HCT116 (cell line): ENCODE measurements around the gene KBTBD2. TPM values are rescaled to one million over a fixed set of nuclear protein-coding genes. Genes with fewer than 3 reads are reported as not detected.
A peak's percentile ranks its signal among the peaks of the same experiment; 100 is the strongest.
"Not testable (repeated sequence)": the region's sequence is repeated elsewhere in the genome, so short reads cannot be mapped to it uniquely, and the experiment has no call there.

ENCODE experiments used
- ATAC-seq: fragments of 200-7000 bp; cut with Tn5 transposase; 2 replicates; pipeline ENCODE4 v1.9.1; 2020; ENCODE audit warnings: mild to moderate bottlenecking, moderate library complexity
- BruUV-seq: library from RNA; stranded (reverse); fragments of 400-500 nt; replicated peaks from 2 replicates; lab custom pipeline; 2021; lab: Mats Ljungman, UMichigan
- CTCF ChIA-PET: fragments of 300-600 bp; sonication (Branson Sonifier 250); formaldehyde crosslinking; loops from one replicate; lab custom pipeline; 2021; ENCODE audit warnings: antibody characterized with exemption; lab: Charles Lee
- POLR2A ChIA-PET: fragments of 300-600, 350-600 bp; sonication (Branson Sonifier 250); formaldehyde crosslinking; loops from one replicate; lab custom pipeline; 2021; ENCODE audit warnings: antibody characterized with exemption; lab: Charles Lee
- RAD21 ChIA-PET, 2 experiments: fragments of 300-600 bp; sonication (Branson Sonifier 250); formaldehyde crosslinking; loops; one replicate each; lab custom pipeline; 2023; ENCODE audit warnings: low total read pairs in 2 of 2; ENCODE audit not compliant: uncharacterized antibody in 2 of 2, unreplicated experiment in 2 of 2, low non-redundant PET in 1 of 2; lab: Charles Lee
- DNase-seq: peaks from one replicate; pipeline ENCODE4 v3.0.0-alpha.2; 2010; ENCODE audit warnings: low read depth, low spot score
- H2AFZ ChIP-seq: fragments of 200-600 bp; shearing (Covaris generic), sonication (generic); 2 replicates; pipeline ENCODE4 v1.6.1; 2017; ENCODE audit warnings: low read depth, mixed run types, mixed read lengths, antibody characterized with exemption, low read length; ENCODE audit not compliant: poor library complexity, severe bottlenecking
- H3K27ac ChIP-seq: 2 replicates; pipeline ENCODE4 v1.5.1; 2012; ENCODE audit warnings: low read depth, low read length
- H3K27me3 ChIP-seq: fragments of 200-600 bp; sonication (generic); 2 replicates; pipeline ENCODE4 v1.6.1; 2016; ENCODE audit warnings: mixed run types, low read length, mixed read lengths; ENCODE audit not compliant: insufficient read depth
- H3K36me3 ChIP-seq, 2 experiments: fragments of 200-500 bp in 1 of 2; fragments of 200-600 bp in 1 of 2; sonication (Bioruptor generic) in 1 of 2; sonication (generic) in 1 of 2; 2 replicates each; pipeline versions ENCODE4 v1.5.1 to v1.6.1; 2014 to 2016; ENCODE audit warnings: low read length in 2 of 2, inconsistent platforms in 1 of 2, mixed read lengths in 1 of 2, mixed run types in 1 of 2; ENCODE audit not compliant: insufficient read depth in 2 of 2, control insufficient read depth in 1 of 2
- H3K4me1 ChIP-seq, 2 experiments: fragments of 200-600 bp in 1 of 2; sonication (generic) in 1 of 2; 2 replicates each; pipeline versions ENCODE4 v1.5.1 to v1.6.1; 2012 to 2017; ENCODE audit warnings: low read length in 2 of 2, inconsistent platforms in 1 of 2, mild to moderate bottlenecking in 1 of 2, mixed read lengths in 1 of 2, mixed run types in 1 of 2, moderate library complexity in 1 of 2; ENCODE audit not compliant: insufficient read depth in 2 of 2, control insufficient read depth in 1 of 2
- H3K4me2 ChIP-seq: fragments of 200-600 bp; sonication (generic); 2 replicates; pipeline ENCODE4 v1.6.1; 2017; ENCODE audit warnings: mixed run types, low read length, mixed read lengths
- H3K4me3 ChIP-seq, 2 experiments: fragments of 200-600 bp in 1 of 2; sonication (generic) in 1 of 2; replicated peaks in 1 of 2; 2 replicates each; pipeline ENCODE4 v1.5.1; 2011 to 2016; ENCODE audit warnings: low read length in 2 of 2, control low read depth in 1 of 2, low read depth in 1 of 2, mild to moderate bottlenecking in 1 of 2, mixed read lengths in 1 of 2, mixed run types in 1 of 2
- H3K79me2 ChIP-seq: fragments of 200-600 bp; sonication (generic); 2 replicates; pipeline ENCODE4 v1.6.1; 2017; ENCODE audit warnings: mild to moderate bottlenecking, mixed run types, low read length, moderate library complexity, mixed read lengths; ENCODE audit not compliant: insufficient read depth
- H3K9ac ChIP-seq: fragments of 200-600 bp; sonication (generic); 2 replicates; pipeline ENCODE4 v1.6.1; 2016; ENCODE audit warnings: low read length, mixed read lengths
- H3K9me2 ChIP-seq: fragments of 200-600 bp; sonication (generic), shearing (Covaris generic); 2 replicates; pipeline ENCODE4 v1.6.1; 2017; ENCODE audit warnings: mixed run types, mild to moderate bottlenecking, moderate library complexity; ENCODE audit not compliant: insufficient read depth
- H3K9me3 ChIP-seq, 2 experiments: fragments of 200-500 bp in 1 of 2; fragments of 200-600 bp in 1 of 2; sonication (Bioruptor generic) in 1 of 2; sonication (generic) in 1 of 2; 2 replicates each; pipeline ENCODE4 v1.6.1; 2014 to 2017; ENCODE audit warnings: low read length in 2 of 2, mixed read lengths in 2 of 2, inconsistent platforms in 1 of 2, low read depth in 1 of 2, mild to moderate bottlenecking in 1 of 2, mixed run types in 1 of 2, moderate library complexity in 1 of 2; ENCODE audit not compliant: control insufficient read depth in 1 of 2, insufficient read depth in 1 of 2
- H4K20me1 ChIP-seq: fragments of 200-600 bp; sonication (generic), shearing (Covaris generic); 2 replicates; pipeline ENCODE4 v1.6.1; 2017; ENCODE audit warnings: mixed run types, mild to moderate bottlenecking, moderate library complexity; ENCODE audit not compliant: insufficient read depth
- CBX3 ChIP-seq: IDR thresholded peaks from 2 replicates; pipeline ENCODE4 v1.6.1; 2012; ENCODE audit warnings: low read depth
- CEBPB ChIP-seq: IDR thresholded peaks from 2 replicates; pipeline ENCODE4 v1.6.1; 2012; ENCODE audit warnings: low read depth
- EGR1 ChIP-seq: IDR thresholded peaks from 2 replicates; pipeline ENCODE4 v1.6.1; 2012; ENCODE audit warnings: low read depth
- ELF1 ChIP-seq: IDR thresholded peaks from 2 replicates; pipeline ENCODE4 v1.6.1; 2012; ENCODE audit warnings: low read depth, borderline replicate concordance
- EZH2 ChIP-seq: fragments of 200-600 bp; sonication (generic); IDR thresholded peaks from 2 replicates; pipeline ENCODE4 v1.6.1; 2017; ENCODE audit warnings: antibody characterized with exemption, mixed run types
- EZH2phosphoT487 ChIP-seq: fragments of 200-600 bp; IDR thresholded peaks from 2 replicates; pipeline ENCODE4 v1.6.1; 2018; ENCODE audit warnings: antibody characterized with exemption, borderline replicate concordance
- FOSL1 ChIP-seq: IDR thresholded peaks from 2 replicates; pipeline ENCODE4 v1.6.1; 2012; ENCODE audit warnings: low read depth
- JUND ChIP-seq: IDR thresholded peaks from 2 replicates; pipeline ENCODE4 v1.6.1; 2012
- POLR2A ChIP-seq: IDR thresholded peaks from 2 replicates; pipeline ENCODE4 v1.7.0; 2011; ENCODE audit warnings: borderline replicate concordance; ENCODE audit not compliant: insufficient read depth, insufficient read length; ENCODE audit errors: extremely low read depth
- POLR2AphosphoS5 ChIP-seq: IDR thresholded peaks from 2 replicates; pipeline ENCODE4 v1.6.1; 2011; ENCODE audit warnings: mild to moderate bottlenecking, low read depth, low read length, moderate library complexity
- SIN3A ChIP-seq: IDR thresholded peaks from 2 replicates; pipeline ENCODE4 v1.6.1; 2012; ENCODE audit warnings: low read depth
- SP1 ChIP-seq: IDR thresholded peaks from 2 replicates; pipeline ENCODE4 v1.6.1; 2012; ENCODE audit warnings: low read depth
- SRF ChIP-seq: IDR thresholded peaks from 2 replicates; pipeline ENCODE4 v1.6.1; 2012; ENCODE audit warnings: low read depth
- YY1 ChIP-seq: IDR thresholded peaks from 2 replicates; pipeline ENCODE4 v1.6.1; 2011; ENCODE audit warnings: low read length, low read depth, moderate library complexity, mild to moderate bottlenecking; ENCODE audit not compliant: insufficient replicate concordance; ENCODE audit errors: extremely low read depth
- ZBTB33 ChIP-seq: IDR thresholded peaks from 2 replicates; pipeline ENCODE4 v1.6.1; 2011; ENCODE audit warnings: mild to moderate bottlenecking, low read length, moderate library complexity; ENCODE audit not compliant: insufficient replicate concordance; ENCODE audit errors: extremely low read depth
- ZFX ChIP-seq: fragments of 450-650 bp; IDR thresholded peaks from 2 replicates; pipeline ENCODE4 v1.6.1; 2017
- ZNF274 ChIP-seq: fragments of 200-500 bp; sonication (Bioruptor generic); IDR thresholded peaks from 2 replicates; pipeline ENCODE4 v1.6.1; 2014; ENCODE audit warnings: mild to moderate bottlenecking, low read depth, low read length, inconsistent platforms
- intact Hi-C: fragments of 100-400 bp; cut with micrococcal nuclease; formaldehyde crosslinking; loops from 2 replicates; pipeline ENCODE4 v1.10.0; 2022
- total RNA-seq: library from RNA; stranded (reverse); gene quantifications from one replicate; pipeline ENCODE4 v1.2.1, GENCODE V29; 2021; ENCODE audit not compliant: unreplicated experiment
- TF ChIP-seq, protein P1 (sequence below): IDR thresholded peaks from 2 replicates; pipeline ENCODE4 v1.6.1; 2012; ENCODE audit warnings: low read depth
- TF ChIP-seq, protein P2 (sequence below): IDR thresholded peaks from 2 replicates; pipeline ENCODE4 v1.6.1; 2012

Gene KBTBD2
- total RNA-seq, 1 experiment from 2014 or later = 29.0 TPM

DNA sequence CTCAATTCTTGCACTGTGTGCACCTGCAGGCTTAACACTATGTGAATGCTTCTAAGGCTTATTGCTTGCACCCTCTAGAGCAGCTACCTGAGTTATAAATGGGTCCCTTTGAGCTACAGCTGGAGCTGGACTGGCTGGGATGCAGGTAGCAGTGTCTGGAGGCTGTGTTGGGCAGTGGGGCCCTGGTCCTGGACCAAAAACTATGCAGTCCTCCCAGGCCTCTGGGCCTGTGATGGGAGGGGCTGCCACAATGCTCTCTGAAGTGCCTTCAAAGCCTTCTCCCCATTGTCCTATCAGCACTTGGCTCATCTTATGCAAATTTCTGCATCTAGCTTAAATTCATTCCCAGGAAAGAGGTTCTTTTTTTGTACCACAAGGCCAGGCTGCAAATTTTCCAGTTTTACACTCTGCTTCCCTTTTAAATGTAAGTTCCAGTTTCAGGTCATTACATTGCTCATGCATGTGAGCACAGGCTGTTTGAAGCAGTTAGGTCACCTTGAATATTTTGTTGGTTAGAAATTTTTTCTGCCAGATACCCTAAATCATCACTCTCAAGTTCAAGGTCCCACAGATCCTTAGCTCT, 26.0 kb downstream of the KBTBD2 start:
- H3K9me2 ChIP-seq = no peaks in the 10 kb centered on the region
- no peaks in the 10 kb centered on the region for H3K27me3 ChIP-seq
- ATAC-seq = no peak
- no peak overlapping the region for H3K9ac ChIP-seq
- no peaks in the 10 kb centered on the region for H3K4me1 ChIP-seq
- ChIA-PET RAD21 (no interaction called here), POLR2A (no interaction called here), CTCF (no interaction called here)
- no peak overlapping the region for H2AFZ ChIP-seq
- H3K4me3 ChIP-seq = no peak overlapping the region
- H3K9me3 ChIP-seq = no peaks in the 10 kb centered on the region
- H3K4me2 ChIP-seq = no peak overlapping the region
- DNase-seq = no peak
- intact Hi-C loops = no loop called here
- no peaks in the 10 kb centered on the region for H4K20me1 ChIP-seq
- no peaks in the 10 kb centered on the region for H3K79me2 ChIP-seq
- TF ChIP-seq EZH2phosphoT487 (no peak), EZH2 (no peak), JUND (no peak), ELF1 (no peak), EGR1 (no peak), CBX3 (no peak), SIN3A (no peak), ZFX (no peak), SRF (no peak), YY1 (no peak), CEBPB (no peak), ZBTB33 (no peak), POLR2AphosphoS5 (no peak), SP1 (no peak), FOSL1 (no peak), POLR2A (no peak), ZNF274 (no peak)
- TF ChIP-seq, protein P1, sequence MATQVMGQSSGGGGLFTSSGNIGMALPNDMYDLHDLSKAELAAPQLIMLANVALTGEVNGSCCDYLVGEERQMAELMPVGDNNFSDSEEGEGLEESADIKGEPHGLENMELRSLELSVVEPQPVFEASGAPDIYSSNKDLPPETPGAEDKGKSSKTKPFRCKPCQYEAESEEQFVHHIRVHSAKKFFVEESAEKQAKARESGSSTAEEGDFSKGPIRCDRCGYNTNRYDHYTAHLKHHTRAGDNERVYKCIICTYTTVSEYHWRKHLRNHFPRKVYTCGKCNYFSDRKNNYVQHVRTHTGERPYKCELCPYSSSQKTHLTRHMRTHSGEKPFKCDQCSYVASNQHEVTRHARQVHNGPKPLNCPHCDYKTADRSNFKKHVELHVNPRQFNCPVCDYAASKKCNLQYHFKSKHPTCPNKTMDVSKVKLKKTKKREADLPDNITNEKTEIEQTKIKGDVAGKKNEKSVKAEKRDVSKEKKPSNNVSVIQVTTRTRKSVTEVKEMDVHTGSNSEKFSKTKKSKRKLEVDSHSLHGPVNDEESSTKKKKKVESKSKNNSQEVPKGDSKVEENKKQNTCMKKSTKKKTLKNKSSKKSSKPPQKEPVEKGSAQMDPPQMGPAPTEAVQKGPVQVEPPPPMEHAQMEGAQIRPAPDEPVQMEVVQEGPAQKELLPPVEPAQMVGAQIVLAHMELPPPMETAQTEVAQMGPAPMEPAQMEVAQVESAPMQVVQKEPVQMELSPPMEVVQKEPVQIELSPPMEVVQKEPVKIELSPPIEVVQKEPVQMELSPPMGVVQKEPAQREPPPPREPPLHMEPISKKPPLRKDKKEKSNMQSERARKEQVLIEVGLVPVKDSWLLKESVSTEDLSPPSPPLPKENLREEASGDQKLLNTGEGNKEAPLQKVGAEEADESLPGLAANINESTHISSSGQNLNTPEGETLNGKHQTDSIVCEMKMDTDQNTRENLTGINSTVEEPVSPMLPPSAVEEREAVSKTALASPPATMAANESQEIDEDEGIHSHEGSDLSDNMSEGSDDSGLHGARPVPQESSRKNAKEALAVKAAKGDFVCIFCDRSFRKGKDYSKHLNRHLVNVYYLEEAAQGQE = no peak
- TF ChIP-seq, protein P2, sequence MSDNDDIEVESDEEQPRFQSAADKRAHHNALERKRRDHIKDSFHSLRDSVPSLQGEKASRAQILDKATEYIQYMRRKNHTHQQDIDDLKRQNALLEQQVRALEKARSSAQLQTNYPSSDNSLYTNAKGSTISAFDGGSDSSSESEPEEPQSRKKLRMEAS = no peak
- BruUV-seq = TSS peak; percentile 6
- peaks cover 5 to 13% of the 10 kb centered on the region in 2 experiments; a peak in 3 of 4 replicates for H3K36me3 ChIP-seq
- H3K27ac ChIP-seq = no peak overlapping the region

DNA sequence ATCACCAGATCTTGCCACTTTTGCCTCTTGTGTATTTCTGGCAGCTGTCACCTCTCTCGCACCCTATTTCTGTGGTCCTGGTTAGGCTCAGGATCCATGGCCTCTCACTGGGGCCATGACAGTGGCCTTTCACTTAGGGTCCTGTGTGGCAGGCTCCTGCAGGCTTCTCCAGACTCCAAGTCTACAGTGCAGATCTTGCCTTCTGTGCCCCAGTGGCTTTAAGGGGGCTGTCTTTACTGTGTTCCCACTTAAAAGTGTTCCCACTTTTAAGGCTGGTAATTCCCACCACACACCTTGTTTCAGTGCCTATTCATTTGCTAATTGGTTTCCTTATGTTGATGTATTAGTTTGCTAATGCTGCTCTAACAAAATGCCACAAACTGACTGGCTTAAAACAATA, 27.7 kb downstream of the KBTBD2 start:
- H3K9me2 ChIP-seq, H3K79me2 ChIP-seq, CTCF ChIA-PET, H3K4me2 ChIP-seq, ATAC-seq, RAD21 ChIA-PET, H3K4me1 ChIP-seq, H3K9ac ChIP-seq, H3K36me3 ChIP-seq, intact Hi-C loops, H3K9me3 ChIP-seq, H2AFZ ChIP-seq, BruUV-seq, DNase-seq, H3K27ac ChIP-seq, POLR2A ChIA-PET, H3K27me3 ChIP-seq, H3K4me3 ChIP-seq, H4K20me1 ChIP-seq: not testable (repeated sequence)
